Activated CD4-positive, alpha-beta T cell treated with anti-CD3 and anti-CD28 coated beads, Interleukin-2, Interleukin-4, amounts not matched to agents 100 ng/mL and 50 ng/mL, durations not matched to agents 16 hours and 8 hours (primary cell): ENCODE measurements around the gene STIM2.
"Not testable (repeated sequence)": the region's sequence is repeated elsewhere in the genome, so short reads cannot be mapped to it uniquely, and the experiment has no call there.

Experiments used
- DNase-seq: peaks from one replicate; pipeline ENCODE4 v3.0.0-alpha.2; 2020; ENCODE audit warnings: low spot score

The STIM2 gene

GRCh38 chr4:26867914-26868684, 7.5 kb downstream of the STIM2 start:
- DNase-seq = no peak

GRCh38 chr4:26870576-26871262, 10.1 kb downstream of the STIM2 start:
- no peak for DNase-seq

- no peak for DNase-seq
These were observed 11.0 kb downstream of the STIM2 start for GRCh38 chr4:26871611-26872010.

DNA sequence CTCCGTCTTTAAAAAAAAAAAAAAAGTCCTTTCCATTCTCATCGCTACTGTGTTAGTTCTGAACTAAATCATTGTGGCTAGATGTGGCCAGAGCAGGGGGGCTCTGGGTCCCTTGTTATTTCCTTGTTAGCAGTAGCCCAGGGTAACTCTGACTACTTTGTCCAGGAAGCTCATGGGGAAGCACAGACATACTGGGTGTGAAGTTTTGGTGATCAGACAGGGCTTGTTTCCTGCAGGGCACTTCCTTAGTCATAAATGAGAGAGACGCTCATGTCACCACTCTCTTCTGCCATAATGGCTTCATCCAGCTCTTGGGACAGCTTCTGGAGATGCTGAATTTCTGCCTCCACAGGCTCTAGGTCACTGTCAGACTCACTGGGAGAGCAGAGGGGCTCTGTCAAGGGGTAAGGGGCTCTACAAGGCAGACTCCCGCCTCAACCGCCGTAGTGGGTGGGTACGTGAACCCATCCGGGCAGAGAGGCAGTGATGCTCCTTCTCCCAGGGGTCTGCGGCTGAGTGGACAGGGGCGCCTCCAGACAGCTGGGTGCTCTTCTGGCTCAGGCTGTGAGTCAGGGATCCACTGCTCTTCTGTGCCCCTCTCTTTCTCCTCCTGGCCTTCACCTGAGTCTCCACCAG, 12.9 kb downstream of the STIM2 start:
- peak; percentile 85 for DNase-seq

DNA sequence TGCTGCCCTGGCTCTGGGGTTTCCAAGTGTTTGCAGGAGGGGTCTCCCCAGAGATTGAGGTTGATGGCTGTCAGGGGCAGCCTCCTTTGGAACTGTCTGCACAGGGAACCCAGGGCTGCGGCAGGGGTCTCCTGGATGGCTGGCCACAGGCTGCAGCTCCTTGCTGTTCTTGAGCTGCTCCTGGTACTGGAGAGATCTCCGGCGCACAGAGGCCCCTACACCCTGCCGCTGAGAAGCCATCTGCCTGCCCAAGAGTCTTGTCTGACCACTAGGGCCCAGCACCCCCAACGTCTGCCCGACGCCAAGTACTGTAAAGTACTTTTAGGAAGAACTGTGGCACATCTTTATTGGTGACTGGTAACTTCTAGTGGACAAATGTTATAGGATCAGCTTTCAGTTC, 13.5 kb downstream of the STIM2 start:
- DNase-seq = no peak

GRCh38 chr4:26877406-26877805, 16.8 kb downstream of the STIM2 start:
- DNase-seq = no peak

DNA sequence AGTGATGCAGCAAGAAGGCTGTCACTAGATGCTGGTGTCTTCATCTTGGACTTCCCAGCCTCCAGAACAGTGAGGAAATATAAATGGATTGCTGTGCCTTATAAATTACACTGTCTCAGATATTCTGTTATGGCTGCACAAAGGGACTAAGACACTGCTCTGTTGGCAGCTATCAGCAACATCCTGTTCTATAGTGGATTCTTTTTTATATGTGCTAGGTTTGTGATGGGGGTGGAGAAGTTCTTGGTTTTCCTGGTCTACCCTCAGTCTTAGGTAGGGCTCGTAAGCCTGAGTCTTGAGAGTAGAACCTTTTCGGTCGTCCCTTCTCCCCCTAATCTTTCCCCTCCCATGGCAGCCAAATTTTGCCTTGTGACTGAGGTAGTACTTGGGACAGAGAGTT, 17.3 kb downstream of the STIM2 start:
- DNase-seq = no peak

DNA sequence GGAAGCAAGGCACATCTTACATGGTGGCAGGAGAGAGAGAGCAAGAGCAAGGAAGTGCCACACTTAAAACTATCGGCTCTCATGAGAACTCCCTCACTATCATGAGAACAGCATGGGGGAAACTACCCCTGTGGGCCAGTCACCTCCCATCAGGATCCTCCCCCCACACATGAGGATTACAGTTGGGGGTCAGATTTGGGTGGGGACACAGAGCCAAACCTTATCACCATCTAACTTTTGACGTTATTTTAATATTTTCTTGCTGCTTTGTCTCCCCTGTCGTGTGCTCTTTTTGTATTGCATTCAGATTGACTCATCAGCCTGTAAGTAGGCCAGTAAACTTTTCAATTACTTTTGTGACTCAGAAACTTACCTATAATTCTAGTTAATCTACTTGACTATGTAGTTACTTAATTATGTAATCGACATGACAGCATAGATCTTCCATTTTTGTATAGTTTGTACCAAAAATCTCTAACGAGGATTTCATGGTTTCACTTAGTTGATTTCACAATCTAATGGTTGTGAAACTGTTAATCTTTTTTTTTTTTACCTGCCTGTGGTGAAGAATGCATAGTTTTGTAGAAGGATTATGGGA, 18.3 kb downstream of the STIM2 start:
- peak; percentile 45 for DNase-seq

- no peak for DNase-seq
These were observed 19.2 kb downstream of the STIM2 start for GRCh38 chr4:26879805-26880204.

DNA sequence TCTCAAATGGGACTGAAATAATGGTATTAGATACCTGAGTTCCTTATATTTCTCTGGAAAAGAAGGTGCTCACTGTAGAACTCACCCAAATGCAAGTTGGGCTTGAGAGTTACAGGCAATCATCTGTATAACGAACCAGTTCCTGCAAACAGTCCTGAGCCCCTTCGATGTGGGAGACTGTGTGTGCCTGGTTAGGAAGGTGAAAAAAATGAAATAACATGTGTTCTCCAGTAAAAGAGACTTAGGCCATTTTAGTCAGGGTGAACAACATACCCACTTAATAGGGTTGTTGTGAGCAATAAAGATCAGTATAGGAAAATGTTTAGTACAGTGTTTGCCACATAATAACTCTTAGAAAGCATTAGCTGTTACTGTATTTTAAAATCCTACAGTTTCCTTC, 23.4 kb downstream of the STIM2 start:
- no peak for DNase-seq

- DNase-seq = peak; percentile 66
These were observed 23.9 kb downstream of the STIM2 start for GRCh38 chr4:26884486-26884988.

DNA sequence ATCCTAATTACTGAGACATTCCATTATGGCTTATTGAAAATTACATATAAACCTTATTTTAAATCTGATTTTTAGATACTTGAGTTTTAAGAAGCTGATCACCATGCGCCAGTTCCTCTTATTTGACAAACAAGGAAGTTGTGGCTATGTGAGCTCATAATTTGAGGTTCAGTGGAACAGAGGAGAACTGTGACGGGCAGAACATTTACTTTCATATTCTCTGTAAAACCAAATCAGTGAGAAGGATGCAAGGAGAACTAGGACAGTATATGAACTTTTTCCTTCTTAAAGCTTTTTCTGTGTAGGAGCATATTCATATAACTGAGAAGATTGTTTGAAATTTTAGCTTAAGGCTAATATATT, 25.3 kb downstream of the STIM2 start:
- peak; percentile 76 for DNase-seq

GRCh38 chr4:26887143-26887542, 26.5 kb downstream of the STIM2 start:
- no peak for DNase-seq

- DNase-seq = no peak
These were observed 27.2 kb downstream of the STIM2 start for GRCh38 chr4:26887809-26888208.

DNA sequence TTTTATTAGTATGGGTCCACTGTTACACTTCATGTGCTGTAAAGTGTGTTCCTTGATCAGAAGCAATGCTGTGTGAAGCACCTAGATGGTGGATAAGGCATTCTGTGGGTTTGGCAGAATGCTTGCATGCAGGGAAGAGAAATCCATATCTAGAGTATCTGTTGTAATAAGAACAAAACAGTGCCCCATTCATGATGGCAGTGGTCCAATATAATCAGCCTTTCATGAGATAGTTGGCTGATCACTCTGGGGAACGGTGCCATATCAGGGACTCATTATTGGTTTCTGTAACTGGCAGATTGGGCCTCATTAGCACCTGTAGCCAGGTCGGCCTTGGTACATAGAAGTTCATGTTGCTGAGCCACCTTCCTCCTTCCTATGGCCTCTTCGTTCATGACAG, 28.7 kb downstream of the STIM2 start:
- DNase-seq = no peak

GRCh38 chr4:26891054-26891453, 30.4 kb downstream of the STIM2 start:
- no peak for DNase-seq

GRCh38 chr4:26891867-26892266, 31.2 kb downstream of the STIM2 start:
- no peak for DNase-seq

DNA sequence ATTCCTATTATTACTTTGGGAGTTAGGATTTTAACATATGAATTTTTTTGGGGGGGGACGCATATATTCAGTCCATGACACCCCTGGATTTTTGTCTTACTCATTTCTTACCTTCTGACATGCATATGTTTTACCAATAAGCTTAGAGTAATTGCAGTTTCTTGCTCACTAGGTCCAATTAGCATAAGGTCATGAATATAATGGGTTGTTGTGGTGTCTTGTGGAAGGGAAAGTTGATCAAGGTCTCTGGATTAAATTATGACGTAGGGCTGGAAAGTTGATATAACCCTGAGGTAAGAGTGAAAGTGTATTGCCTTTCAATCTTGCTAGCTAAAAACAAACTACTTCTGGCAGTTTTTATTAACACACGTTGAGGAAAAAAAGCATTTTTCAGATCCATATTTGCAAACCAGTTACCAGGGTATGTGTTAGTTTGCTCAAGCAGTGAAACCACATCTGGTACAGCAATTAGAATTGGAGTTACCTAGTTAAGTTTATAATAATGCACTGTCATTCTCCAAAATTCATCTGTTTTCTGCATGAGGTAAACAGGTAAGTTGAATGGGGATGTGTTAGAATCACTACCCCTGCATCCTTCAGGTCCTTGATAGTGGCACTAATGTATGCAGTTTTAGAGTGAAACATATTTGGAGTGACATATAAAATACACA, 32.0 kb downstream of the STIM2 start:
- no peak for DNase-seq

DNA sequence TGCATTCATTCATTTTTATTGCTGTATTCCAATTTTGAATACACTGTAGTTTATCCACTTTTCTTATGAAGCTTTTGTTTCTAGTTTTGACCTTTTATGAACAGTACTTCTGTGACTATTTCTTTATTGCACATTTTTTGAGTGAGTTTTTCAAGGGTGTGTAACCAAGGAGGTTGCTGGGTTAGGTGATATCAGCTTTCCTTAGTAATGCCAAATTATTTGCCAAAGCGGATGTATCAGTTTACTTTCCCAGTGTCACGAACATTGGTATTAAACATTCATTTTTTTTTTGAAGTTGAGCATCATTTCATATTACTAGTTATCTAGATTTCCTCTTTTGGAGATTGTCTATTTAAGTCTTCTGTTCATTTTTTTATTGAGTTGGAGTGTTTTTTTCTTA, 32.9 kb downstream of the STIM2 start:
- no peak for DNase-seq

GRCh38 chr4:26894881-26895280, 34.2 kb downstream of the STIM2 start:
- not testable (repeated sequence) for DNase-seq

DNA sequence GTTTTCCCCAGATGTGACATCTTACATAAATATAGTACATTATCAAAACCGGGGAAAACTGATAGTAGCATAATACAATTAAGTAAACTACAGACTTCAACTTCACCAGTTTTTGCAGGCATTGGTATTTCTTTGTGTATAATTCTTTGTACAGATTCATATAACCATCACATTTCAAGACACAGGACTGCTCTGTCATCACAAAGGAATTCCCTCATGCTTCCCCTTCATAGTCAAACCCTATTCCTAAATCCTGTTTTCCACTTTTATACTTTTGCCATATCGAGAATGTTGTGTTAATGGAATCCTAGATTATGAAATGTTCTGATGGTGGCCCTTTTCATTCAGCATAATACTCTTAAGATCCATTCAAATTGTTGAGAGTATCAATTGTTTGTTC, 36.0 kb downstream of the STIM2 start:
- DNase-seq = no peak

DNA sequence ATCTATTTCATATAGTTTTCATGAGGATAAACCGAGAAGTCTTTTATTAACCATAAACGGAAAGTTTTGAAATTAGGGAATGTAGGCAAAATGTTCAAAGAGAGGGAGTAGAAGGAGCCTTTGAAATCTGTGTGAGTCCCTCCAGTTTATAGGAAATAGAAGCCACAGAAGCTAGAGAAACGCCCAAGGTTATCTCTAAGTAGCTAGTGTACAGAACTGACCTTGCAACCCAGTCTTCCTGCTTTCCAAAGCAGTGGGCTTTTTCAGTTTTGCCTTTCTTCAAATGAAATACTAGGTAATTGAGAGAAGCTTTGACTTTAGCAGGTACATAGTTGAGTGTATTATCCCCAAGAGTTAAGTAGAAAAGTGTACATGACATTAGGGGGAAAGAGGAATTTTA, 39.4 kb downstream of the STIM2 start:
- no peak for DNase-seq
